Smooth muscle cell (in vitro differentiated cells): ENCODE results near the gene UBP1. TPM values are rescaled to one million over a fixed set of nuclear protein-coding genes. Genes with fewer than 3 reads are reported as not detected.
"Not testable (repeated sequence)": the region's sequence is repeated elsewhere in the genome, so short reads cannot be mapped to it uniquely, and the experiment has no call there.

ENCODE experiments used
- DNase-seq: peaks from one replicate; lab custom pipeline; 2025; ENCODE audit not compliant: unreplicated experiment; lab: John Stamatoyannopoulos, UW
- H2AFZ ChIP-seq: fragments of 200-600 bp; sonication (generic); 2 replicates; pipeline ENCODE4 v1.6.0; 2016; ENCODE audit warnings: antibody characterized with exemption, low read depth, mild to moderate bottlenecking
- H3F3A ChIP-seq: fragments of 200-600 bp; sonication (generic); 2 replicates; pipeline ENCODE4 v1.6.0; 2017; ENCODE audit warnings: antibody characterized with exemption, low read depth
- H3K27ac ChIP-seq: fragments of 200-600 bp; sonication (generic); 2 replicates; pipeline ENCODE4 v1.5.1; 2016; ENCODE audit warnings: low read depth, mild to moderate bottlenecking
- H3K27me3 ChIP-seq: fragments of 200-600 bp; sonication (generic); 2 replicates; pipeline ENCODE4 v1.6.1; 2016; ENCODE audit warnings: low read depth, mild to moderate bottlenecking
- H3K36me3 ChIP-seq: fragments of 200-600 bp; sonication (generic); 2 replicates; pipeline ENCODE4 v1.5.1; 2016; ENCODE audit warnings: low read depth
- H3K4me1 ChIP-seq: fragments of 200-600 bp; sonication (generic); 2 replicates; pipeline ENCODE4 v1.5.1; 2016; ENCODE audit warnings: low read depth
- H3K4me2 ChIP-seq: fragments of 200-600 bp; sonication (generic); 2 replicates; pipeline ENCODE4 v1.6.0; 2016; ENCODE audit warnings: mild to moderate bottlenecking
- H3K4me3 ChIP-seq: fragments of 200-600 bp; sonication (generic); 2 replicates; pipeline ENCODE4 v1.5.1; 2016; ENCODE audit warnings: mild to moderate bottlenecking
- H3K79me2 ChIP-seq: fragments of 200-600 bp; sonication (generic); 2 replicates; pipeline ENCODE4 v1.6.0; 2016; ENCODE audit warnings: low read depth, mild to moderate bottlenecking
- H3K9ac ChIP-seq: fragments of 200-600 bp; sonication (generic); 2 replicates; pipeline ENCODE4 v1.6.0; 2016; ENCODE audit warnings: low read depth
- H3K9me3 ChIP-seq: fragments of 200-600 bp; sonication (generic); replicated peaks from 2 replicates; pipeline ENCODE4 v1.5.1; 2016; ENCODE audit warnings: low read depth
- H4K20me1 ChIP-seq: fragments of 200-600 bp; sonication (generic); 2 replicates; pipeline ENCODE4 v1.6.0; 2016; ENCODE audit warnings: low read depth
- WGBS: methylation state at CpG from one replicate; pipeline ENCODE4 v1.1.7; 2016; ENCODE audit warnings: low lambda C conversion rate; 5-methylcytosine and 5-hydroxymethylcytosine counted together
- polyA plus RNA-seq: library from polyadenylated mRNA; unstranded; fragments of >200 nt; fragmentation: Nextera tagmentation; extraction: Ambion mirVana; gene quantifications from 2 replicates; pipeline ENCODE4 v1.2.1, GENCODE V29; 2016
- total RNA-seq: library from RNA; depleted of rRNA; stranded (reverse); fragments of >200 nt; gene quantifications from 2 replicates; pipeline ENCODE4 v1.2.3, GENCODE V29; 2014
- TF ChIP-seq, protein P1 (sequence below): fragments of 200-600 bp; sonication (generic); IDR thresholded peaks from 2 replicates; pipeline ENCODE4 v1.5.1; 2017; ENCODE audit warnings: borderline replicate concordance, mild to moderate bottlenecking, antibody characterized with exemption; ENCODE audit not compliant: insufficient read depth, poor library complexity, severe bottlenecking

The UBP1 gene
- total and polyA plus RNA-seq, 2 experiments from 2014 or later: 18.4 to 50.9 TPM

DNA sequence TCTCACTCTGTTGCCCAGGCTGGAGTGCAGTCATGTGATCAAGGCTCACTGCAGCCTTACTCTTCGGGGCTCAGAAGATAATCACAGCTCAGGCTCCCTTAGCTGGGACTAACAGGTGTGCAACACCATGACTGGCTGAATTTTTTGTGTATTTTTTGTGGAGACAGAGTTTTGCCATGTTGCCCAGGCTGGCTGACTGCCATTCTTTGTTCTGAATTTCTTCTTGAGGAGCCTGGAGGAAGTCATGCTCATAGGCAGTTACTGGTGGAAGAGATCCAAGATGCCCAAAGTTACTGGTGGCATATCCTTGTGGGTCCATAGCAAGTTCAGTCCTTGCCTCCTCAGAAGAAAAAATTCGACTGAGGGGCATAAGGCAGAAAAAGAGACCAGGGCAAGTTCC lies 16.6 kb upstream of the UBP1 start:
- no peak overlapping the region for H3K9ac ChIP-seq
- no peaks in the 10 kb centered on the region for H3K79me2 ChIP-seq
- no peaks in the 10 kb centered on the region for H3K27me3 ChIP-seq
- H3K4me2 ChIP-seq: no peak overlapping the region
- H4K20me1 ChIP-seq: no peaks in the 10 kb centered on the region
- no peaks in the 10 kb centered on the region for H3K4me1 ChIP-seq
- H3K36me3 ChIP-seq: no peaks in the 10 kb centered on the region
- H2AFZ ChIP-seq: no peak overlapping the region
- TF ChIP-seq, protein P1, sequence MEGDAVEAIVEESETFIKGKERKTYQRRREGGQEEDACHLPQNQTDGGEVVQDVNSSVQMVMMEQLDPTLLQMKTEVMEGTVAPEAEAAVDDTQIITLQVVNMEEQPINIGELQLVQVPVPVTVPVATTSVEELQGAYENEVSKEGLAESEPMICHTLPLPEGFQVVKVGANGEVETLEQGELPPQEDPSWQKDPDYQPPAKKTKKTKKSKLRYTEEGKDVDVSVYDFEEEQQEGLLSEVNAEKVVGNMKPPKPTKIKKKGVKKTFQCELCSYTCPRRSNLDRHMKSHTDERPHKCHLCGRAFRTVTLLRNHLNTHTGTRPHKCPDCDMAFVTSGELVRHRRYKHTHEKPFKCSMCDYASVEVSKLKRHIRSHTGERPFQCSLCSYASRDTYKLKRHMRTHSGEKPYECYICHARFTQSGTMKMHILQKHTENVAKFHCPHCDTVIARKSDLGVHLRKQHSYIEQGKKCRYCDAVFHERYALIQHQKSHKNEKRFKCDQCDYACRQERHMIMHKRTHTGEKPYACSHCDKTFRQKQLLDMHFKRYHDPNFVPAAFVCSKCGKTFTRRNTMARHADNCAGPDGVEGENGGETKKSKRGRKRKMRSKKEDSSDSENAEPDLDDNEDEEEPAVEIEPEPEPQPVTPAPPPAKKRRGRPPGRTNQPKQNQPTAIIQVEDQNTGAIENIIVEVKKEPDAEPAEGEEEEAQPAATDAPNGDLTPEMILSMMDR: no peak
- WGBS: 94% methylated on average over 2 of the region's 2 CpGs
- H3K4me3 ChIP-seq: no peak overlapping the region
- no peaks in the 10 kb centered on the region for H3F3A ChIP-seq
- DNase-seq: no peak
- peaks cover 4% of the 10 kb centered on the region for H3K9me3 ChIP-seq
- no peak overlapping the region for H3K27ac ChIP-seq

DNA sequence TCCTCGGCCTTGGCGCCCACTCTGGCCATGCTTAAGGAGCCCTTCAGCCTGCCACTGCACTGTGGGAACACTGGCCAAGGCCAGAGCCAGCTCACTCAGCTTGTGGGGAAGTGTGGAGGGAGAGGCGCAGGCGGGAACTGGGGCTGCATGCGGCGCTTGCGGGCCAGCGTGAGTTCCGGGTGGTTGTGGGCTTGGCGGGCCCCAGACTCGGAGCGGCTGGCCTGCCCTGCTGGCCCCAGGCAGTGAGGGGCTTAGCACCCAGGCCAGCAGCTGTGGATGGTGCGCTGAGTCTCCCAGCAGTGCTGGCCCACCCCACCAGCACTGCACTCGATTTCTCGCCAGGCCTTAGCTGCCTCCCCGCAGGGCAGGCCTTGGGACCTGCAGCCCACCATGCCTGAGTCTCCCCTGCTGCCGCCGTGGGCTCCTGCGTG lies 13.1 kb upstream of the UBP1 start:
- Histone ChIP-seq H3K27ac (no peak overlapping the region), H3K79me2 (no peaks in the 10 kb centered on the region), H3K9ac (no peak overlapping the region), H4K20me1 (no peaks in the 10 kb centered on the region), H2AFZ (no peak overlapping the region), H3F3A (no peaks in the 10 kb centered on the region), H3K4me3 (no peak overlapping the region), H3K27me3 (no peaks in the 10 kb centered on the region), H3K4me2 (no peak overlapping the region), H3K4me1 (no peaks in the 10 kb centered on the region), H3K9me3 (no peaks in the 10 kb centered on the region), H3K36me3 (no peaks in the 10 kb centered on the region)
- WGBS: over 99% methylated on average over 19 of the region's 19 CpGs
- TF ChIP-seq, protein P1: no peak
- DNase-seq: no peak

DNA sequence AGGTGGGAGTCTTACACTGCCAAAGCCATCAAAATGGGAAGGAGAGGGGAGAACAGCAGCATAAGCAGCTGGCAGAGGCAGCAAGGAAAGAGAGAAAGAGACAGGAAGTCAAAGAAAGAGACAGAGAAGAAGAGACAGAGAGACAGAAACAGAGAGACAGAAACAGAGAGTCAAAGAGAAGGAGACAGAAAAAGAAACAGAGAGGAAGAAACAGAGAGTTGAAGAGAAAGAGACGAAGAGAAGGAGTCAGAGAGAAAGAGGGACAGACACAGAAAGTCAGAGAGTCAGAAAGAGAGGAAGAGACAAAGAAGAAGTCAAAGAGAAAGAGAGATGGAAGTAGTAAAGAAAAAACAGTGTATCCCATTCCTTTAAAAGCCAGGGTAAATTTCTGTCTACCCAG lies 11.8 kb upstream of the UBP1 start:
- not testable (repeated sequence) for DNase-seq, H2AFZ ChIP-seq, H3K36me3 ChIP-seq, H3K4me1 ChIP-seq, H3K4me2 ChIP-seq, H3K27ac ChIP-seq, H3K9me3 ChIP-seq, H4K20me1 ChIP-seq, H3K79me2 ChIP-seq, H3K4me3 ChIP-seq, H3K9ac ChIP-seq, H3F3A ChIP-seq, H3K27me3 ChIP-seq
- WGBS: 100% methylated on average over 1 of the region's 1 CpG

DNA sequence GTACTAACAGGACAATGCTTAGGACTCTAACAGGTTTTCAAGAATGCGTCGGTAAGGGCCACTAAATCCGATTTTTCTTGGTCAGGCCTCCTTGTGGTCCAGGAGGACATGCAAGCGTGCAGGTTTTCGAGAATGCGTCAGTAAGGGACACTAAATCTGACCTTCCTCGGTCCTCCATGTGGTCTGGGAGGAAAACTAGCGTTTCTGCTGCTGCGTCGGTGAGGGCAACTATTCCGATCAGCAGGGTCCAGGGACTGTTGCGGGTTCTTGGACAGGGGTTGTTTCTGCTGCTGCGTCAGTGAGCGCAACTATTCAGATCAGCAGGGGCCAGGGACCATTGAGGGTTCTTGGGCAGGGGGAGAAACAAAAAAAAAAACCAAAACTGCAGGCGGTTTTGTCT lies 7.8 kb upstream of the UBP1 start:
- Histone ChIP-seq H3K4me1 (no peaks in the 10 kb centered on the region), H3K79me2 (peaks cover 7% of the 10 kb centered on the region), H3K9me3 (no peaks in the 10 kb centered on the region), H3K27ac (no peak overlapping the region), H2AFZ (peak overlapping the region; percentile 66), H4K20me1 (no peaks in the 10 kb centered on the region), H3K4me3 (peak overlapping the region; percentile 85), H3K4me2 (peak overlapping the region; percentile 86), H3K27me3 (no peaks in the 10 kb centered on the region), H3K36me3 (no peaks in the 10 kb centered on the region), H3F3A (no peaks in the 10 kb centered on the region), H3K9ac (peak overlapping the region; percentile 43)
- no peak for DNase-seq
- TF ChIP-seq, protein P1: no peak
- WGBS: 24% methylated on average over 15 of the region's 15 CpGs

DNA sequence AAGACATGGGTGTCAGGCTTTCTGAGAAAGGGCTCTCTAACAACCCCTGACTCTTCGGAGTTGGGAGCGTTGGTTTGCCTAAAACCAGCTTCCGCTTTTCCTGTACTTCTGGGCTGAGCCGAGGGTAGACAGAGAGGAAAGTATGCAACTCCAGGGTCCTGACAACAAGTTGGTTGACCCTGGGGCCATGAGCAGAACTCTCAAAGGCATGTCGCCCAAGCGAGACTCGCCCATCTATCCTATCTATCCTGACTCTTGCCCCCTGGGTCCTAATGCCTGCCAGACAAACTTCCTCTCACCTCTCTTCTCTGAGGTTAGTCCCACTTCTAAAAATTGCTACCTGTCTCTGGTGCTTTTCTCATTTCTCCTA lies 7.0 kb upstream of the UBP1 start:
- peak overlapping the region; percentile 85 for H3K4me3 ChIP-seq
- 4% methylated on average over 7 of the region's 7 CpGs for whole genome bisulfite sequencing
- H3K27me3 ChIP-seq, H3F3A ChIP-seq, H3K9me3 ChIP-seq, H3K79me2 ChIP-seq, DNase-seq, H4K20me1 ChIP-seq, H3K4me1 ChIP-seq, H3K36me3 ChIP-seq: not testable (repeated sequence)
- H3K4me2 ChIP-seq: peak overlapping the region; percentile 86
- peak overlapping the region; percentile 43 for H3K9ac ChIP-seq
- H3K27ac ChIP-seq: peak overlapping the region; percentile 22
- peak overlapping the region; percentile 66 for H2AFZ ChIP-seq
